Choroid plexus epithelial cell (primary cell): ENCODE measurements around the gene CDC5L.

ENCODE experiments used
- DNase-seq: peaks from one replicate; pipeline ENCODE4 v3.0.0-alpha.2; 2010; ENCODE audit warnings: low read depth
- H3K4me3 ChIP-seq: 2 replicates; pipeline ENCODE4 v1.5.1; 2011; ENCODE audit warnings: low read depth, mild to moderate bottlenecking, control low read depth, low read length, moderate library complexity
- CTCF ChIP-seq: conservative IDR thresholded peaks from 2 replicates; pipeline ENCODE4 v1.5.1; 2011; ENCODE audit warnings: low read depth, mild to moderate bottlenecking, control low read depth, inconsistent platforms, low read length, moderate library complexity

The CDC5L gene

GRCh38 chr6:44495036-44495901, 107.8 kb downstream of the CDC5L start:
- TF ChIP-seq CTCF: no peak
- DNase-seq: no peak
- H3K4me3 ChIP-seq: no peak overlapping the region

GRCh38 chr6:44496665-44497369, 109.3 kb downstream of the CDC5L start:
- no peak for TF ChIP-seq CTCF
- no peak for DNase-seq
- H3K4me3 ChIP-seq: no peak overlapping the region

DNA sequence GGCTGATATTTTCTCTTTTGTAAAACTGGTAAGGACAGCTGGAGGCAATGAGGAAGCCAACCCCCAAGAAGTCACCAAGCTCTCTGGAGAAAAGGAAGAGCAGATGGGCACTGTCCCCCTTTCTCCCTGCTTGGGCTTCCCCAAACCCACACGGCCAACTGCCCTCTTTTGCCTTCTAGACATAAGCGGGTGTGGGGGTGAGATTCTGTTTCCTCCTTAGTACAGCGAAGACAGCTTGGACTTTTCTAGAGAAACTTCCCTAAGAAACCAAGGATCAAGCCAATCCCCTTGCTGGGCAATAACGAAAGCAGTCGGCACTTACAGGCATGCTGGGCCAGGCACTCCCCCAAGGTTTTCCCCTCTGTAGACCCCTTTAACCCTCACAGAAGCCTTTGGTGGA, 110.3 kb downstream of the CDC5L start:
- DNase-seq: no peak
- TF ChIP-seq CTCF: no peak
- no peak overlapping the region for H3K4me3 ChIP-seq

DNA sequence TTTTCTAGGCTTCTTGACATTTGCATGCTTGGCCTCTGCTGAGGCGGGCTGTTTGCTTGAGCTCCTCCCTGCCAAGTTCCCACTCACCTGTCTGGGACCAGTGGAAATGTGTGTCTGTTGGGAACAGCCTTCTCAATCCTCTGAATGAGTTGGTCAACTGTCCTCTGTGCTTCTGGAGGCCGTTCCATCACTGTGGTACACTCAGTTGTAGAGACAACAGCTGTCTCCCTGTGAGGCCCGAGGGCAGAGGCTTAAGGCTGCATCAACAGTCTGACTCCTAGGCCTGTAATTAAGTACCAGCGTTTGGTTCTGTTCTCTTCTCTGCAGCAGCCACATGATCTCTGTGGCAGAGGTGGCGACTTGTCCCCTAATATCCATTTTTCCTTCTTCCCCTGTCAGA, 110.9 kb downstream of the CDC5L start:
- DNase-seq: no peak
- no peak for TF ChIP-seq CTCF
- H3K4me3 ChIP-seq: no peak overlapping the region

DNA sequence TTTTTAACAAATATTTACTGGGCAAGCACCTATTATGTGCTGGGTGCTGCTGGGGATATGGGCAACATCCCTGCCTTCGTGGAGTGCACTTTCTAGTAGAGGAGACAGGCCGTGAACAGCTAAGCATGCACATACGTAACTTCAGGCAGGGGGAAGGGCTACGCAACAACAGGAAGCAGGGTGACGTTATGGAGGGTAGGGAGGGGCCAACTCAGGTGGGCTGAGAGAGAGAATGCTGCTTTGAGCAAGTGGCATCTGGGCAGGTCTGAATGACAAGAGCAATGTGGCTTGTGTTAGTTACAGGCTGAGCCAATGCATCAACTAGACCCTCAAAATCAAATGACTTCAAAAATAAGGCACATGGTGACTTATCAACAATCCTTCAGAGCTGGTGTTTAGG, 112.1 kb downstream of the CDC5L start:
- DNase-seq: no peak
- no peak for TF ChIP-seq CTCF

More for the DNA sequence above, 112.1 kb downstream of the CDC5L start:
- H3K4me3 ChIP-seq: no peak overlapping the region
